ENCODE measurements around the gene BCKDHB.

DNA sequence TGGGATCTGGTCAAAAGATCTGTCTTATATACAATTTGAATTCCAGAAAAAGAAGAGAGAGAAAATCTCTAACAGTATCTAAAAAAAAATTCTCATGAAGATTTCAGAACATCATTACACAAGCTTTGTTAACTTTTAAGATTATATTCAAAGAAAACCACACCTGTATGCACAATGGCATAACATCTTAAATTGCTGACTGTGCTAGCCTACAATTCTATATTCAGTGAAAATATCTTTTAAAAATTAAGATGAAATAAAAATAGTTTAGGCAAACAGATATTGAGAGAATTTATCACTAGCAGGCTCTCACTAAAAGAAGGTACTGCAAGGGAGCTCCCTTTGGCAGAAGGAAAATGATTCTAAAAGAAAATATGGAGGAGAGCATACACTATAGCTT lies 100.3 kb downstream of the BCKDHB start:
- TF ChIP-seq POLR2AphosphoS5 (IDR thresholded peaks at IDR 0.05; ENCODE audit: insufficient read depth, low read depth, low read length) (no peak), POLR2A (IDR thresholded peaks at IDR 0.05; ENCODE audit: low read depth, low read length) (no peak), EZH2 (IDR thresholded peaks at IDR 0.05; ENCODE audit: borderline replicate concordance, low read depth, low read length, severe bottlenecking) (no peak), JUN (IDR thresholded peaks at IDR 0.05; ENCODE audit: borderline replicate concordance, insufficient read depth, insufficient read length, low read depth) (no peak), MYC (IDR thresholded peaks at IDR 0.05; ENCODE audit: low read depth, low read length) (no peak)
- TF ChIP-seq, protein P1, sequence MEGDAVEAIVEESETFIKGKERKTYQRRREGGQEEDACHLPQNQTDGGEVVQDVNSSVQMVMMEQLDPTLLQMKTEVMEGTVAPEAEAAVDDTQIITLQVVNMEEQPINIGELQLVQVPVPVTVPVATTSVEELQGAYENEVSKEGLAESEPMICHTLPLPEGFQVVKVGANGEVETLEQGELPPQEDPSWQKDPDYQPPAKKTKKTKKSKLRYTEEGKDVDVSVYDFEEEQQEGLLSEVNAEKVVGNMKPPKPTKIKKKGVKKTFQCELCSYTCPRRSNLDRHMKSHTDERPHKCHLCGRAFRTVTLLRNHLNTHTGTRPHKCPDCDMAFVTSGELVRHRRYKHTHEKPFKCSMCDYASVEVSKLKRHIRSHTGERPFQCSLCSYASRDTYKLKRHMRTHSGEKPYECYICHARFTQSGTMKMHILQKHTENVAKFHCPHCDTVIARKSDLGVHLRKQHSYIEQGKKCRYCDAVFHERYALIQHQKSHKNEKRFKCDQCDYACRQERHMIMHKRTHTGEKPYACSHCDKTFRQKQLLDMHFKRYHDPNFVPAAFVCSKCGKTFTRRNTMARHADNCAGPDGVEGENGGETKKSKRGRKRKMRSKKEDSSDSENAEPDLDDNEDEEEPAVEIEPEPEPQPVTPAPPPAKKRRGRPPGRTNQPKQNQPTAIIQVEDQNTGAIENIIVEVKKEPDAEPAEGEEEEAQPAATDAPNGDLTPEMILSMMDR (IDR thresholded peaks at IDR 0.05; ENCODE audit: extremely low read depth in 1 of 2, insufficient read depth in 1 of 2, low read depth in 1 of 2, low read length in 2 of 2): no peak
- TF ChIP-seq, protein P2, sequence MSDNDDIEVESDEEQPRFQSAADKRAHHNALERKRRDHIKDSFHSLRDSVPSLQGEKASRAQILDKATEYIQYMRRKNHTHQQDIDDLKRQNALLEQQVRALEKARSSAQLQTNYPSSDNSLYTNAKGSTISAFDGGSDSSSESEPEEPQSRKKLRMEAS (IDR thresholded peaks at IDR 0.05; ENCODE audit: insufficient read depth, insufficient read length): no peak

All from endothelial cell of umbilical vein (primary cell).